HFFc6 (cell line): Measurements from ENCODE around the gene CT47A7. TPM values are rescaled to one million over a fixed set of nuclear protein-coding genes. Genes with fewer than 3 reads are reported as not detected.
"Not testable (repeated sequence)": the region's sequence is repeated elsewhere in the genome, so short reads cannot be mapped to it uniquely, and the experiment has no call there.

Experiments used
- DNase-seq: peaks from one replicate; pipeline ENCODE4 v3.0.0-alpha.2; 2018
- H3K27ac Mint-ChIP-seq: 2 replicates; pipeline ENCODE4 v1.8.0; 2020; ENCODE audit warnings: mild to moderate bottlenecking, mixed read lengths
- H3K27me3 Mint-ChIP-seq: 2 replicates; pipeline ENCODE4 v1.8.0; 2021; ENCODE audit warnings: mild to moderate bottlenecking, moderate library complexity, mixed read lengths; ENCODE audit not compliant: insufficient read depth
- H3K36me3 Mint-ChIP-seq: 2 replicates; pipeline ENCODE4 v1.8.0; 2021; ENCODE audit warnings: low read depth, mixed read lengths
- H3K4me1 Mint-ChIP-seq: 2 replicates; pipeline ENCODE4 v1.8.0; 2020; ENCODE audit warnings: low read depth, mixed read lengths
- H3K4me3 Mint-ChIP-seq: 2 replicates; pipeline ENCODE4 v1.8.0; 2020; ENCODE audit warnings: mild to moderate bottlenecking, moderate library complexity, mixed read lengths
- H3K9me3 Mint-ChIP-seq: 2 replicates; pipeline ENCODE4 v1.8.0; 2020; ENCODE audit warnings: mild to moderate bottlenecking, mixed read lengths
- long read RNA-seq: library from polyadenylated mRNA; unstranded; transcript quantifications from one replicate; pipeline ENCODE4 v2.0.0, GENCODE V29; 2019
- total RNA-seq, 6 experiments: library from RNA; stranded (reverse); fragmentation: NEBNext Ultra II Directional; extraction: Animal tissue kit (Norgen Biotek cat#: 25700); gene quantifications; 2 replicates in 1 of 6; 3 replicates in 5 of 6; pipeline ENCODE4 v1.2.3, GENCODE V29; 2021
- TF ChIP-seq, protein P1 (sequence below): fragments of 200-600 bp; sonication (generic); IDR thresholded peaks from 2 replicates; pipeline ENCODE4 v1.5.0; 2021; ENCODE audit warnings: antibody characterized with exemption, mild to moderate bottlenecking

CT47A7 gene
- total RNA-seq, result not detected
- long read RNA-seq, result 0 reads

DNA sequence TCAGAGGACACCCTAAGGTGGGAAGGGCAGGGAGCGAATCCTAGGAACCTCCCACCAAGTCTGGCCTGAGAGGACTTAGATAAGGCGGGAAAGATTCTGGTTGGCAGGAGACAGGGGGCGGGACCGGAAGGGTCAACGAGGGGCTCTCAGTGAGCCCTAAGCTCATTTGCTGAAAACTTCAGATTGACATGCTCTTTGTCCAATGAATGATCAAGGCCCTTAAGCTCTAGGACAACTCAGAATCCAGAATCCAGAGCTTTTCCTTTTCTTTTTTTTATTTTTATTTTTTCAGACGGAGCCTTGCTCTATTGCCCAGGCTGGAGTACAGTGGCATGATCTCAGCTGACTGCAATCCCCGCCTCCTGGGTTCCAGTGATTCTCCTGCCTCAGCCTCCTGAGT lies at the start of gene CT47A7:
Gene CT47A7, minus strand, starts transcription at position 101 of the 400 bp plus-strand sequence. CDS start 255 bp downstream, outside the sequence.
- H3K4me3 Mint-ChIP-seq, H3K9me3 Mint-ChIP-seq, H3K4me1 Mint-ChIP-seq: not testable (repeated sequence)

GRCh38 chrX:121000589-121000988 lies 44.2 kb upstream of the CT47A7 start:
- H3K27me3 Mint-ChIP-seq, result peaks cover 3% of the 10 kb centered on the region; the same call in 1 of the 2 replicates
- DNase-seq, result no peak
- H3K4me3 Mint-ChIP-seq, result no peak overlapping the region
- H3K4me1 Mint-ChIP-seq, result no peaks in the 10 kb centered on the region
- H3K27ac Mint-ChIP-seq, result no peak overlapping the region
- H3K9me3 Mint-ChIP-seq, result no peaks in the 10 kb centered on the region
- TF ChIP-seq, protein P1, sequence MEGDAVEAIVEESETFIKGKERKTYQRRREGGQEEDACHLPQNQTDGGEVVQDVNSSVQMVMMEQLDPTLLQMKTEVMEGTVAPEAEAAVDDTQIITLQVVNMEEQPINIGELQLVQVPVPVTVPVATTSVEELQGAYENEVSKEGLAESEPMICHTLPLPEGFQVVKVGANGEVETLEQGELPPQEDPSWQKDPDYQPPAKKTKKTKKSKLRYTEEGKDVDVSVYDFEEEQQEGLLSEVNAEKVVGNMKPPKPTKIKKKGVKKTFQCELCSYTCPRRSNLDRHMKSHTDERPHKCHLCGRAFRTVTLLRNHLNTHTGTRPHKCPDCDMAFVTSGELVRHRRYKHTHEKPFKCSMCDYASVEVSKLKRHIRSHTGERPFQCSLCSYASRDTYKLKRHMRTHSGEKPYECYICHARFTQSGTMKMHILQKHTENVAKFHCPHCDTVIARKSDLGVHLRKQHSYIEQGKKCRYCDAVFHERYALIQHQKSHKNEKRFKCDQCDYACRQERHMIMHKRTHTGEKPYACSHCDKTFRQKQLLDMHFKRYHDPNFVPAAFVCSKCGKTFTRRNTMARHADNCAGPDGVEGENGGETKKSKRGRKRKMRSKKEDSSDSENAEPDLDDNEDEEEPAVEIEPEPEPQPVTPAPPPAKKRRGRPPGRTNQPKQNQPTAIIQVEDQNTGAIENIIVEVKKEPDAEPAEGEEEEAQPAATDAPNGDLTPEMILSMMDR, result peak; percentile 55
- no peaks in the 10 kb centered on the region for H3K36me3 Mint-ChIP-seq

More for the DNA sequence above, at the start of gene CT47A7:
- DNase-seq, H3K36me3 Mint-ChIP-seq, H3K27me3 Mint-ChIP-seq, H3K27ac Mint-ChIP-seq: not testable (repeated sequence)

DNA sequence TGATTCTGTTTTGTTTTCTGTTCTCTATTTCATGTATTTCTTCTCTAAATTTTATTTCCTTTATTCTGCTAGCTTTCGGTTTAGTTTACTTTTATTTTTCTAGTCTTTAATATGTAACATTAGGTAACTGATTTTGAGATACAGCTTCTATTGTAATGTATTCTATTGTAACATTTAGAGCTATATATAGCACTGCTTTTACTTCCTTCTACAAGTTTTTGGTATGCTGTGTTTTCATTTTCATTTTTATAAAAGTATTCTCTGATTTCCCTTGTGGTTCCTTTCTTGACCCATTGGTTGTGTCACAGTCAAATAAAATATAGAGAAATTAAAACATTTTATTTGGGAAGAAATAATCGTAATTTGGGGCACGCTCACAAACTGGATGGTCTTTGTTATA lies 43.0 kb upstream of the CT47A7 start:
- H3K36me3 Mint-ChIP-seq, result no peaks in the 10 kb centered on the region
- TF ChIP-seq, protein P1, result no peak
- no peak overlapping the region for H3K27ac Mint-ChIP-seq
- H3K27me3 Mint-ChIP-seq, result peaks cover 3% of the 10 kb centered on the region; the same call in 1 of the 2 replicates
- no peaks in the 10 kb centered on the region for H3K4me1 Mint-ChIP-seq
- no peak overlapping the region for H3K4me3 Mint-ChIP-seq
- no peak for DNase-seq
- no peaks in the 10 kb centered on the region for H3K9me3 Mint-ChIP-seq

DNA sequence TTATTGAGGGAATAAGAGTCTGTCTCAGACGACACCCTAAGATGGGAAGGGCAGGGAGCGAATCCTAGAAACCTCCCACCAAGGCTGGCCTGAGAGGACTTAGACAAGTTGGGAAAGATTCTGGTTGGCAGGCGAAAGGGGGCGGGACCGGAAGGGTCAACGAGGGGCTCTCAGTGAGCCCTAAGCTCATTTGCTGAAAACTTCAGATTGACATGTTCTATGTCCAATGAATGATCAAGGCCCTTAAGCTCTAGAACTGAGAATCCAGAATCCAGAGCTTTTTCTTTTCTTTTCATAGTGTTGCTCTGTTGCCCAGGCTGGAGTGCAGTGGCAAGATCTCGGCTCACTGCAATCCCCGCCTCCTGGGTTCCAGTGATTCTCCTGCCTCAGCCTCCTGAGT lies 29.3 kb upstream of the CT47A7 start, which contains the start of gene CT47A1:
Gene CT47A1, minus strand, starts transcription at position 101 of the 400 bp plus-strand sequence. CDS start 231 bp downstream, outside the sequence.
- not testable (repeated sequence) for H3K4me3 Mint-ChIP-seq, H3K9me3 Mint-ChIP-seq, H3K36me3 Mint-ChIP-seq, H3K27ac Mint-ChIP-seq, DNase-seq, H3K4me1 Mint-ChIP-seq, H3K27me3 Mint-ChIP-seq

Other genes with a start within 250 kb of the CT47A7 start
- gene CT47B1, start 80.7 kb downstream of the CT47A7 start, total RNA-seq, result not detected
- not detected for gene CT47A11, start 19.4 kb downstream of the CT47A7 start, total RNA-seq
- not detected for gene CT47A10, start 14.6 kb downstream of the CT47A7 start, total RNA-seq
- gene CT47A9, start 9.7 kb downstream of the CT47A7 start, total RNA-seq, result not detected
- not detected for gene CT47A8, start 4.9 kb downstream of the CT47A7 start, total RNA-seq
- gene CT47A6, start 4.9 kb upstream of the CT47A7 start, total RNA-seq, result not detected
- gene CT47A5, start 9.7 kb upstream of the CT47A7 start, total RNA-seq, result not detected
- not detected for gene CT47A4, start 14.6 kb upstream of the CT47A7 start, total RNA-seq
- not detected for gene CT47A3, start 19.5 kb upstream of the CT47A7 start, total RNA-seq
- not detected for gene CT47A2, start 24.3 kb upstream of the CT47A7 start, total RNA-seq
- gene CT47A1, start 29.2 kb upstream of the CT47A7 start, total RNA-seq, result not detected
- gene GLUD2, start 91.0 kb upstream of the CT47A7 start, total RNA-seq, result under 1 TPM; 0.26 to 0.55 (median 0.30) TPM